ENCODE measurements around the gene MACROD2. TPM values are rescaled to one million over a fixed set of nuclear protein-coding genes. Genes with fewer than 3 reads are reported as not detected.
"Not testable (repeated sequence)": the region's sequence is repeated elsewhere in the genome, so short reads cannot be mapped to it uniquely, and the experiment has no call there.

MACROD2 gene
- polyA plus RNA-seq, 4 donors = 1.00 to 4.8 (median 1.4) TPM

DNA sequence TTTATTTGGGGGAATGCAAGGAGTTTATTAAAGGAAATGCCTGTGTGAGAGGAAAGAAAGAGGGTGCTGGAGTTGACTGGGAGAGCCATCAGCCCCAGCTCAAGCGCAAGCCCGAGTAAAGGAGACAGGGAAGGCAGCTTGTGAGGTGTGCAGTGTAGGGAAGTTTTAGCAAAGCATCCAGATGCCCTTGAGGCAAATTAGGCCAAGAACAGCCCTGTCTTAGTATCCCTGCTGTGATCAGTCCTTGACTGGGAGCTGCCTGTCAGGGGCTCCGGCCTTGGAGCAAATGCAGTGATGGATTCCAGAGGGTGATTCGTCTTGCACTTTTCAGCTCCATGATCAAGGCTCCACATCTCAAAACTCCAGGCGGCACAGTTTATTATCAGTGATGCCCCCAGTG, 2016.2 kb downstream of the MACROD2 start:
- Histone ChIP-seq H3K4me3 (ENCODE audit: low read depth in 1 of 3, low read length in 3 of 3) (no peak overlapping the region), H3K36me3 (ENCODE audit: control insufficient read depth in 3 of 3, insufficient read depth in 2 of 3, low read depth in 1 of 3, low read length in 3 of 3) (no peaks in the 10 kb centered on the region), H3K27ac (ENCODE audit: low read depth in 1 of 3, low read length in 2 of 3) (no peak overlapping the region), H3K4me1 (ENCODE audit: control insufficient read depth in 3 of 3, insufficient read depth in 2 of 3, low read depth in 1 of 3, low read length in 2 of 3) (no peaks in the 10 kb centered on the region), H3K9me3 (ENCODE audit: control insufficient read depth in 2 of 2, insufficient read depth in 1 of 2, low read depth in 1 of 2, low read length in 1 of 2) (no peaks in the 10 kb centered on the region), H3K27me3 (ENCODE audit: control insufficient read depth in 3 of 3, insufficient read depth in 3 of 3, low read length in 3 of 3) (no peaks in the 10 kb centered on the region)
- WGBS, 3 donors = 81 to 91% (median 89%) methylated on average over 5 of the region's 5 CpGs
- FAIRE-seq = no peak
- DNase-seq = no peak

- WGBS, 3 donors = 79 to 92% (median 80%) methylated on average over 6 of the region's 6 CpGs
- DNase-seq = not testable (repeated sequence)
These were observed 2017.6 kb downstream of the MACROD2 start for GRCh38 chr20:16012934-16013333.

GRCh38 chr20:16013631-16014030, 2018.3 kb downstream of the MACROD2 start:
- FAIRE-seq = no peak

More at GRCh38 chr20:16012934-16013333, 2017.6 kb downstream of the MACROD2 start:
- not testable (repeated sequence) for H3K36me3 ChIP-seq (ENCODE audit: control insufficient read depth in 3 of 3, insufficient read depth in 2 of 3, low read depth in 1 of 3, low read length in 3 of 3); H3K4me3 ChIP-seq (ENCODE audit: low read depth in 1 of 3, low read length in 3 of 3); H3K4me1 ChIP-seq (ENCODE audit: control insufficient read depth in 3 of 3, insufficient read depth in 2 of 3, low read depth in 1 of 3, low read length in 2 of 3); H3K9me3 ChIP-seq (ENCODE audit: control insufficient read depth in 2 of 2, insufficient read depth in 1 of 2, low read depth in 1 of 2, low read length in 1 of 2); FAIRE-seq; H3K27ac ChIP-seq (ENCODE audit: low read depth in 1 of 3, low read length in 2 of 3); H3K27me3 ChIP-seq (ENCODE audit: control insufficient read depth in 3 of 3, insufficient read depth in 3 of 3, low read length in 3 of 3)

GRCh38 chr20:16014436-16014835, 2019.1 kb downstream of the MACROD2 start:
- Histone ChIP-seq H3K27ac (ENCODE audit: low read depth in 1 of 3, low read length in 2 of 3) (no peak overlapping the region), H3K4me1 (ENCODE audit: control insufficient read depth in 3 of 3, insufficient read depth in 2 of 3, low read depth in 1 of 3, low read length in 2 of 3) (no peaks in the 10 kb centered on the region), H3K9me3 (ENCODE audit: control insufficient read depth in 2 of 2, insufficient read depth in 1 of 2, low read depth in 1 of 2, low read length in 1 of 2) (no peaks in the 10 kb centered on the region), H3K36me3 (ENCODE audit: control insufficient read depth in 3 of 3, insufficient read depth in 2 of 3, low read depth in 1 of 3, low read length in 3 of 3) (no peaks in the 10 kb centered on the region), H3K4me3 (ENCODE audit: low read depth in 1 of 3, low read length in 3 of 3) (no peak overlapping the region), H3K27me3 (ENCODE audit: control insufficient read depth in 3 of 3, insufficient read depth in 3 of 3, low read length in 3 of 3) (no peaks in the 10 kb centered on the region)
- FAIRE-seq = no peak
- DNase-seq = no peak
- 88 to 95% (median 88%) methylated on average over 2 of the region's 2 CpGs for WGBS, 3 donors

More at GRCh38 chr20:16013631-16014030, 2018.3 kb downstream of the MACROD2 start:
- no peaks in the 10 kb centered on the region for H3K9me3 ChIP-seq (ENCODE audit: control insufficient read depth in 2 of 2, insufficient read depth in 1 of 2, low read depth in 1 of 2, low read length in 1 of 2)
- no peaks in the 10 kb centered on the region for H3K36me3 ChIP-seq (ENCODE audit: control insufficient read depth in 3 of 3, insufficient read depth in 2 of 3, low read depth in 1 of 3, low read length in 3 of 3)
- no peaks in the 10 kb centered on the region for H3K4me1 ChIP-seq (ENCODE audit: control insufficient read depth in 3 of 3, insufficient read depth in 2 of 3, low read depth in 1 of 3, low read length in 2 of 3)
- WGBS, 3 donors = 90 to 95% (median 90%) methylated on average over 4 of the region's 4 CpGs
- no peak overlapping the region for H3K4me3 ChIP-seq (ENCODE audit: low read depth in 1 of 3, low read length in 3 of 3)
- H3K27me3 ChIP-seq (ENCODE audit: control insufficient read depth in 3 of 3, insufficient read depth in 3 of 3, low read length in 3 of 3) = no peaks in the 10 kb centered on the region
- no peak for DNase-seq
- no peak overlapping the region for H3K27ac ChIP-seq (ENCODE audit: low read depth in 1 of 3, low read length in 2 of 3)

DNA sequence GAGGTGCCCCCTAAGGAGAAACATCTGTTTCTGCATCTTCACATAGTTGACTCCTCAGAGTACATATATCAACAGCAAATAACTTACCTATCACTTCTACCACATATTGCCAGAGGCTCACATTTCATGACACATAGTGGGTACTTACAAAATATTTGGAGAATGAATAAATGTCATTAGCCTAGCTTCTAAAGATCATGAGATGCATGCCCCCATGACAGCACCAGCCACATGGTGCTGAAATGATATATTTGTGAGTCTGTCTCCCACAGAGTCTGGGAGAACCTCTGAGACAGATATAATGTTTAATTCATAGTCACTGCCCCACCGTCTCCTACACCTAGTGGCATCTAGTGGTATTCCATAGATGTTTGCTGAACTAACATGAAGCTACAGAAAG, 2022.3 kb downstream of the MACROD2 start:
- 50 to 71% (median 65%) methylated on average over 1 of the region's 1 CpG for WGBS, 3 donors
- Histone ChIP-seq H3K27me3 (ENCODE audit: control insufficient read depth in 3 of 3, insufficient read depth in 3 of 3, low read length in 3 of 3) (no peaks in the 10 kb centered on the region), H3K27ac (ENCODE audit: low read depth in 1 of 3, low read length in 2 of 3) (no peak overlapping the region), H3K4me3 (ENCODE audit: low read depth in 1 of 3, low read length in 3 of 3) (no peak overlapping the region), H3K36me3 (ENCODE audit: control insufficient read depth in 3 of 3, insufficient read depth in 2 of 3, low read depth in 1 of 3, low read length in 3 of 3) (no peaks in the 10 kb centered on the region), H3K9me3 (ENCODE audit: control insufficient read depth in 2 of 2, insufficient read depth in 1 of 2, low read depth in 1 of 2, low read length in 1 of 2) (no peaks in the 10 kb centered on the region), H3K4me1 (ENCODE audit: control insufficient read depth in 3 of 3, insufficient read depth in 2 of 3, low read depth in 1 of 3, low read length in 2 of 3) (no peaks in the 10 kb centered on the region)
- FAIRE-seq (no peak), DNase-seq (no peak)

DNA sequence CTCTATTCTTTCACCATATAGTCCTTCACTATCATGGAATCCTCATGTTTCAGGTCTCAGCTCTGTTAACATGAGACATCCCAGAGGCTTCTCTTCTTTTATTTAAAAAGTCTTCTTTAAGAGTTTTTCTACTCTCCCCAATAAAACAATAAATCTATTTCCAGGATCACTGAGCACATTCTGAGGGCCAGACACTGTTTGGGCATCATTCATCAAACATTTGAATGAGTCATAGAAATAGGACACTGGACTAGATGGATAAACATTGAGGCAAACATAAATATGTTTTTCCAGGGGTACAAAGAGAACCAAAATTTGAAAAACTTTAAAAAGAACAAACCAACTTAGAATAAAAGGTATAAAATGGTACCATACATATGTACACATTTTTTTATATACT, 2023.6 kb downstream of the MACROD2 start:
- Histone ChIP-seq H3K9me3 (ENCODE audit: control insufficient read depth in 2 of 2, insufficient read depth in 1 of 2, low read depth in 1 of 2, low read length in 1 of 2) (no peaks in the 10 kb centered on the region), H3K4me1 (ENCODE audit: control insufficient read depth in 3 of 3, insufficient read depth in 2 of 3, low read depth in 1 of 3, low read length in 2 of 3) (no peaks in the 10 kb centered on the region), H3K27me3 (ENCODE audit: control insufficient read depth in 3 of 3, insufficient read depth in 3 of 3, low read length in 3 of 3) (no peaks in the 10 kb centered on the region), H3K27ac (ENCODE audit: low read depth in 1 of 3, low read length in 2 of 3) (no peak overlapping the region), H3K36me3 (ENCODE audit: control insufficient read depth in 3 of 3, insufficient read depth in 2 of 3, low read depth in 1 of 3, low read length in 3 of 3) (no peaks in the 10 kb centered on the region), H3K4me3 (ENCODE audit: low read depth in 1 of 3, low read length in 3 of 3) (no peak overlapping the region)
- DNase-seq = no peak
- no peak for FAIRE-seq

- Histone ChIP-seq H3K9me3 (ENCODE audit: control insufficient read depth in 2 of 2, insufficient read depth in 1 of 2, low read depth in 1 of 2, low read length in 1 of 2) (no peaks in the 10 kb centered on the region), H3K27ac (ENCODE audit: low read depth in 1 of 3, low read length in 2 of 3) (no peak overlapping the region)
- FAIRE-seq = no peak
These were observed 2025.7 kb downstream of the MACROD2 start for GRCh38 chr20:16020971-16021370.

GRCh38 chr20:16025084-16025483, 2029.8 kb downstream of the MACROD2 start:
- H3K9me3 ChIP-seq (ENCODE audit: control insufficient read depth in 2 of 2, insufficient read depth in 1 of 2, low read depth in 1 of 2, low read length in 1 of 2) = no peaks in the 10 kb centered on the region
- H3K4me1 ChIP-seq (ENCODE audit: control insufficient read depth in 3 of 3, insufficient read depth in 2 of 3, low read depth in 1 of 3, low read length in 2 of 3) = no peaks in the 10 kb centered on the region
- no peak overlapping the region for H3K27ac ChIP-seq (ENCODE audit: low read depth in 1 of 3, low read length in 2 of 3)
- H3K4me3 ChIP-seq (ENCODE audit: low read depth in 1 of 3, low read length in 3 of 3) = no peak overlapping the region
- WGBS, 3 donors = 74 to 84% (median 76%) methylated on average over 1 of the region's 1 CpG
- no peaks in the 10 kb centered on the region for H3K27me3 ChIP-seq (ENCODE audit: control insufficient read depth in 3 of 3, insufficient read depth in 3 of 3, low read length in 3 of 3)
- DNase-seq (no peak), FAIRE-seq (no peak)
- no peaks in the 10 kb centered on the region for H3K36me3 ChIP-seq (ENCODE audit: control insufficient read depth in 3 of 3, insufficient read depth in 2 of 3, low read depth in 1 of 3, low read length in 3 of 3)

More at GRCh38 chr20:16020971-16021370, 2025.7 kb downstream of the MACROD2 start:
- no peaks in the 10 kb centered on the region for H3K4me1 ChIP-seq (ENCODE audit: control insufficient read depth in 3 of 3, insufficient read depth in 2 of 3, low read depth in 1 of 3, low read length in 2 of 3)
- H3K4me3 ChIP-seq (ENCODE audit: low read depth in 1 of 3, low read length in 3 of 3) = no peak overlapping the region
- 57 to 66% (median 62%) methylated on average over 3 of the region's 3 CpGs for WGBS, 3 donors
- no peak for DNase-seq
- H3K27me3 ChIP-seq (ENCODE audit: control insufficient read depth in 3 of 3, insufficient read depth in 3 of 3, low read length in 3 of 3) = no peaks in the 10 kb centered on the region
- no peaks in the 10 kb centered on the region for H3K36me3 ChIP-seq (ENCODE audit: control insufficient read depth in 3 of 3, insufficient read depth in 2 of 3, low read depth in 1 of 3, low read length in 3 of 3)

GRCh38 chr20:16027686-16028085, 2032.4 kb downstream of the MACROD2 start:
- Histone ChIP-seq H3K4me3 (ENCODE audit: low read depth in 1 of 3, low read length in 3 of 3) (no peak overlapping the region), H3K4me1 (ENCODE audit: control insufficient read depth in 3 of 3, insufficient read depth in 2 of 3, low read depth in 1 of 3, low read length in 2 of 3) (no peaks in the 10 kb centered on the region), H3K9me3 (ENCODE audit: control insufficient read depth in 2 of 2, insufficient read depth in 1 of 2, low read depth in 1 of 2, low read length in 1 of 2) (no peaks in the 10 kb centered on the region), H3K27ac (ENCODE audit: low read depth in 1 of 3, low read length in 2 of 3) (no peak overlapping the region), H3K27me3 (ENCODE audit: control insufficient read depth in 3 of 3, insufficient read depth in 3 of 3, low read length in 3 of 3) (no peaks in the 10 kb centered on the region), H3K36me3 (ENCODE audit: control insufficient read depth in 3 of 3, insufficient read depth in 2 of 3, low read depth in 1 of 3, low read length in 3 of 3) (no peaks in the 10 kb centered on the region)
- DNase-seq = no peak
- no peak for FAIRE-seq
